C1 segment of cervical spinal cord (tissue), 14 donors: ENCODE data around the gene RRP8.

Source experiments
- DNase-seq, 14 donors: peaks; one replicate each; lab custom pipeline; 2025; lab: John Stamatoyannopoulos, UW

RRP8 gene

DNA sequence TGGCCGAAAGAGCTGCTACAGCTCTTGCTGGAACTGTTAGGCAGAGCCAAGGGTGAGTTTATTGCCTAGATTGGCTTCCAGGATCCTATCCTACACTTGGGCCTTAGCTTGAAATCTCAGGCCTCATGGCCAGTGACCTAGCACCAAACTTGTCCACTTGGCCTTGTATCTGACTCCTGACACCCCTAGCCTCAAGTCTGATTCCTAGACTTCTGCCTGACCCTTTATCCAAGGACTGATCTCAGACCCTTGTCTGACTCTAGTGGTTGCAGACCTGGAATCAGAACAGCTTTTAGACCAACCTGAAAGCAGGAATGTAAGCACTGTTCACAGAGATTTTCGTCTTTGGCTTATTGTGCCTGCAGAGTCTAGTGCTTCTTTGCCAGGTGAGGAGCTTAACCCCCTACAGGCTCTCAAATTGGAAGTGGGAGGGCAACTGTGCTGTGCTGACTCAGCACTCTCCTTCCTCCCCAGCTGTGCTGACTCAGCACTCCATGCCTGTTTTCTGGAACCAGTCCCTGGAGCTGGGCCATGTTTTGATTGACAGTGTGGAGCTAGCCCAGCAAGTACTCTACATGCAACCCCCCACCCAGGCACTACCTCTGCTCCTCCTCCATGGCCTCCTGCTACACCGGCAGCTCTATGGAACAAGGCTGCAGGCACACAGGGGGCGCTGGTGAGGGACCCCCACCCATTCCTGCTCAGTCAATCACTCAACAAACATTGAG is 35.1 kb downstream of the RRP8 start:
- DNase-seq: peak in 3 of 14 donors; percentile 16 to 40 (median 26)

GRCh38 chr11:6567371-6567745 is 36.1 kb downstream of the RRP8 start:
- peak in 1 of 14 donors; percentile 75 for DNase-seq

GRCh38 chr11:6566704-6567370 is 36.6 kb downstream of the RRP8 start:
- peak in 4 of 14 donors; percentile 20 to 69 (median 30) for DNase-seq

GRCh38 chr11:6565988-6566703 is 37.3 kb downstream of the RRP8 start:
- DNase-seq: no peak

GRCh38 chr11:6565325-6565724 is 38.1 kb downstream of the RRP8 start:
- no peak for DNase-seq

GRCh38 chr11:6563667-6564066 is 39.7 kb downstream of the RRP8 start:
- DNase-seq: no peak

DNA sequence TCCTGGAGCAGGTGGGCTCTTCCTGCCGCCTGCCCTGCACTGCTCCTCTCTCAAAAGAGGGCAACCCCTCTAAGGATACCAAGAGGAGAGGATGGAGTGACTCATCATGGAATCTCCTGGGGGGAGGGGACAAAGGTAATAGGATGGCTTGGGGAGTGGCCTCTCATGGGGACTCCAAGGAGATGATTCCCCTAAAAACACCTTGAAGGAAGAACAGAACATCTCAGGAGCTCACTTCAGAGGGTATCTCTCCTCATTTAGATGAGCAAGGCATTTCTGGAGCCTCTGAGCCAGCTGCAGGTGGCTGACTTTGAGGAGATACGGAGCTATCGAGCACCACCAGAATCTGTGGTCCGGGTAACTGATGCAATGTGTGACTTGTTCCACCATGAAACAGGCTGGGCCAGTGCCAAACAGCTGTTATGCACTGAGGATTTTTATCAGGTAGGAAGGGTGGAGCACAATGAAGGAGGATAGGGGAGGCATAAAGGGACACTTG is 40.2 kb downstream of the RRP8 start:
- DNase-seq: no peak

DNA sequence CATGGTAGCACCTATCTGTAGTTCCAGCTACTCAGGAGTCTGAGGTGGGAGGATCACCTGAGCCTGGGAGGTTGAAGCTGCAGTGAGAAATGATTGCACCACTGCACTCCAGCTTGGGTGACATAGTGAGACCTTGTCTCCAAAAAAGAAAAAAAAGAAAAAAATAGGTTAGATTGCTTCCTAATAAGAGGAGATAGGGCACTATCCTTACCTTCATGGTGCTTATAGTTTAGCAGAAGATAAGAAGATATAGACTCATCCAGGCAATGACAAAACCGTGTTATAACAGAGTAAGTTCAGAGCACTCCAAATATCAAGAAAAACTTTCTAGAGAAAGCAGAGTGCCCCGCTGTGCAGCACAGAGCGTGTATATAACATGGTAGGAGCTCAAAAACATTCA is 42.1 kb downstream of the RRP8 start:
- DNase-seq: no peak

- DNase-seq: no peak
Measured at GRCh38 chr11:6559369-6559768, 44.0 kb downstream of the RRP8 start.

- peak in 1 of 14 donors; percentile 59 for DNase-seq
Measured at GRCh38 chr11:6557761-6558674, 45.4 kb downstream of the RRP8 start.

GRCh38 chr11:6557063-6557462 is 46.4 kb downstream of the RRP8 start:
- DNase-seq: no peak

- DNase-seq: no peak
Measured at GRCh38 chr11:6556139-6556949, 47.1 kb downstream of the RRP8 start.

GRCh38 chr11:6554828-6555706 is 48.3 kb downstream of the RRP8 start:
- no peak for DNase-seq

DNA sequence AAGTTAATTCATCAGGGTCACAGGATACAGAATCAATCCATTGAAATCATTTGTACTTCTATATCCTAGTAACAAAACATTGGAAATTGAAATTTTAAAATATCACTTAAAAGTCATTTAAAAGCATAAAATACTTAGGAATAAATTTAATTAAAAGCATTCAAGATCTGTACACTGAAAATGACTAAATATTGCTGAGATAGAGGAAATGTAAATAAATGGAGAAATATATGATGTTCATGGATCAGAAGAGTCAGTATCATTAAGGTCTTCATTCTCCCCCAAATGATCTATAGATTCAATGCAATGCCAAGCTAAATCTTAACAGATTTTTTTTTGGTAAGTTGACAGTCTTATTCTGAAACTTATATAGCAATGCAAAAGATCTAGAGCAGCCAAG is 49.8 kb downstream of the RRP8 start:
- DNase-seq: no peak

GRCh38 chr11:6548641-6549040 is 54.8 kb downstream of the RRP8 start:
- no peak for DNase-seq

GRCh38 chr11:6548121-6548520 is 55.3 kb downstream of the RRP8 start:
- DNase-seq: no peak

GRCh38 chr11:6547177-6547576 is 56.2 kb downstream of the RRP8 start:
- DNase-seq: no peak

GRCh38 chr11:6546735-6547134 is 56.7 kb downstream of the RRP8 start:
- peak in 1 of 14 donors; percentile 56 for DNase-seq

DNA sequence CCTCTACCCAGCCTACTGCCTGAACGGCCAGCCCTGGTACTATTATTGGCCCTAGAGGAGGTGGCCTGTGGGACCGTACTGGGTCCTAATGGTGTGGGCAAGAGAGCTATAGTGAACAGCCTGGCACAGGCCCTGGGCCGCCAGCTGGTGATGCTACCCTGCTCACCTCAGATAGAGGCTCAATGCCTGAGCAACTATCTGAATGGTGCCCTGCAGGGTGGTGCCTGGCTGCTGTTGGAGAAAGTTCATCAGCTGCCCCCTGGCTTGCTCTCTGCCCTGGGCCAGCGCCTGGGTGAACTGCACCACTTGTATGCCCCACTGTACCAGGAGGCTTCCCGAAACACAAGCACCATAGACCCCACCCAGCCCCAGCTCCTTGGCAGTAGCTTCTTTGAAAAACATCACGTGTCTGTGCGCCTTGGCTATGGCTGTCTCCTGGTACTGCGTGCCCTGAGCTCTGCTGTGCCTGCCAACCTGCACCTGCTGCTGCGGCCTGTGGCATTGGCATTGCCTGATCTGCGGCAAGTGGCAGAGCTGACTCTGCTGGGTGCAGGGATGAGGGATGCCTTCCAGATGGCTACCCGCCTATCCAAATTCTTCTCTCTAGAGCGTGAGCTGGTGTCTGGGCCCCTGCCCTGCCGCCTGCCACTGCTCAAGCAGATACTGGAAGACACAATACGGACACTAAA is 57.4 kb downstream of the RRP8 start:
- peak in 4 of 14 donors; percentile 27 to 95 (median 38) for DNase-seq
